ENCODE results near the gene LGALS3BP.

LGALS3BP gene

DNA sequence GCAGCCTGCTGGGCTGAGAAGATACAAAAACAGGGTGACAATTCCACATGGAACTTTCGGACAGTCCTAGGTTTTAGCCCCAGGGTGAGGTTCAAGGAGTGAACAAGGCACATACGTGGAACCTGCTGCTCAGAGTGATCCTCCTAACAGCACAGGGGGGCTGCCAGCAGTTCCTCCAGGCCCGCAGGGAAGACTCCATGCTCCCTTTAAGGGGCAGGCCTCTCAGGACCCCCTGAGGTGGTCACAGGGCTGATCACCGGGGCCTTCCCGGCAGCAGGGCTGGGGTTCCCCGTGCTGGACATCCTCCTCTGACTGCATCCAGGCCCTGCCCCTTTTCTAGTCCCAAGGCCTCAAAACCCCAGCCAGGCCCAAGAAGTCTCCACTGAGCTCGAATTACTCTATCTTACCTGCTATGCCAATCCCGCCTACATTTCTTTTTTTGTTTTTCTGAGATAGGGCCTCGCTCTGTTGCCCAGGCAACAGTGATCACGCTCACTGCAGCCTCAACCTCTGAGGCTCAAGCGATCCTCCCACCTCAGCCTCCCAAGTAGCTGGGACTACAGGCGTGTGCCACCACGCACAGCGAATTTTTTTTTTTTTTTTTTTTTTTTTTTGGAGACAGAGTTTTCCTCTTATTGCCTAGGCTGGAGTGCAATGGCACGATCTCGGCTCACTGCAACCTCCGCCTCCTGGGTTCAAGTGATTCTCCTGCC lies 19.5 kb upstream of the LGALS3BP start:
- no peak for DNase-seq (ENCODE audit: low spot score)

DNA sequence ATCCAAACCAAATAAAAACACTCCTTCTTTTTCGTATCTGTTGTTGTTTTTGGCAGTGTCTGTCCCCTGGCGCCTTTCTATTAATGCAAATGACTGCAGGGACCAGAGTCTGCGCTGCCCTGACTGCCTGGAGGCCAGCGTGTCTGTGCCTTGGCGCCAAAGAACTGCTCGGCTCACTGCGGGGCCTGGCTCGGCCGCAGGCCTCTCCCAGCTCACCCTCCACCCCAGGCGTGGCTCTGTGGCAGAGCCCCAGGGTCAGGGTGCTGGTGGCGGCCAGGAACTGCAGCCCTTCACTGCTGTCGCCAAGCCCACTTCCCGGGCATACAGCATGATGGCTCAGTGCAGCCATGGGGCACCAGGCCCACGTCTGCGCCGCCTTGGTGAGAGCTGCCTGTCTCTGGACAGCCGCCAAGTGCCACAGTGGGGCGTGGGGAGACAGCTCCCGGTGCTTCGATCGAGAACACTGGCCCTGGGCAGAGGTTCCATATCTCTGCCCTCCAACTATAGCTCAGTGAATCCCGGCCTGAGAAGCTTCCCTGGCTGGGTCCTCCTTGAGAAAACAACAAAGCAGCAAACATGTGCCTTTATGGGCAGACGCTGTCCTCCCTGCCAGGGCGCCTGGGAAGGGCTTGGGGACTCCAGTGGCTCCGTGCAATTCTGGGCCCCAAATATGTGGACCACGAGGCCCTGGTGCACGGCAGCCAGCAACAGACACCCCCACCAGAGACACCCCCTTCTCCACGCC lies 18.8 kb upstream of the LGALS3BP start:
- no peak for DNase-seq (ENCODE audit: low spot score)

DNA sequence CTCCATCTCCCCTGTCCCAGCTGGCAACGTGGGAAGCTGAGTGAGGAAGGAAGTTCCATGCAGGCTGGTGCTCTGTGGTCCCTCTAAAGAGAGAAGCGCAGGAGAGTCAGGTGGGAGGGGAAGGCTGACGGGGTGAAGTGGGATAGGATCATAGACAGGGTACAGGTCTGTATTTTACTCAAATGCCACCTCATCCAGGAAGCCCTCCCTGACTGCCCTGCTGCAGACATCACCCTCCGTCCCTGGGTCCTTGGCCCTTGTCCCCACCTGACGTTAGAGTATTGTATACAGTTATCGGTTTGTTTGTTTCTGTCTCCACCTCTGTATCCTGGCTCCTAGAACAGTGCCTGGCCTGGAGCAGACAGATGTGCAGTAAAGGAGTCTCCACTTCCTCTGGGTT lies 18.2 kb upstream of the LGALS3BP start:
- DNase-seq (ENCODE audit: low spot score), result no peak

DNA sequence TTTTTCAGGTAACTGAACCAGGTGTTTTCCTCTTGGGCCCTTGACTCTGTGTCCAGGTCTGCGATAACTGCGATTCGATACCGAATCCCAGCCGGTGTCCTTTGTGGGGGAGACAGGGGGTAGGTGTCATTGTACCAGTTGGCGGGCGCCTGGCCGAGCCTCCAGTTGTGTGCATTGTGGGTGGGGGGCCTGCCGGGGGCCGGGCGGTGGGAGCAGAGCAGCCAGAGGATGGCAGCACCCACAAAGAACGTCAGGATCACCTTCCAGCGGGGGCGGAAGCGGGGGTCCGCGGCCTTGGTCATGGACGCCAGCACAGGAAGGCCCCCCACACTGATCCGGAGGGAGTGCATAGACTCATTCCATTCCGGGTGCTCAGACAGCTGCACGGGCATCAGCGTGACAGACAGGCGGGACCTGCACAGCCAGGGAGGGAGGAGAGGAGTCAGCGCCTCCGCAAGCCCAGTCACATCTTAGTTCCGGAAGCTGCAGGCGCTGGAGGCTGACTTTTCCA lies 17.6 kb upstream of the LGALS3BP start:
- DNase-seq (ENCODE audit: low spot score), result no peak

DNA sequence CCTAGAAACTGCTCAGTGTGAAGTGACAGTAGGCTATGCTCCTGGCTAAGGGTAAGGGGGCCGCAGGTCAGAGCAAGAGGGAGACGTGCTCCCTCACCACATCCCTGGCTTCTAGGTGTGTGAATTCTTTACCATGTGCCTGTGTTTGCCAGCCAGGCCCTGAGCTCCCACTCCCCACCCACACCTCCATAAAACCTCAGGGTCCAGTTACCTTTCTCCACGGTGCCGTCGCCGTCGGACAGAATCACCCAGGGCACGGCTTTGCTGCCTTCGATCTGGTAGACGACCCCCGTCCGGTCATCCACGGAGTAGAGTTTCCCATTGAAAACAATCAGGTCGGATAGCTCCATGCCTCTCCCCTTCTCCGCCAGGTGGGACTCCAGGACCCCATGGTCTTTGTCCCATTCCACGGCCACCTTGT lies 17.1 kb upstream of the LGALS3BP start:
- no peak for DNase-seq (ENCODE audit: low spot score)

DNA sequence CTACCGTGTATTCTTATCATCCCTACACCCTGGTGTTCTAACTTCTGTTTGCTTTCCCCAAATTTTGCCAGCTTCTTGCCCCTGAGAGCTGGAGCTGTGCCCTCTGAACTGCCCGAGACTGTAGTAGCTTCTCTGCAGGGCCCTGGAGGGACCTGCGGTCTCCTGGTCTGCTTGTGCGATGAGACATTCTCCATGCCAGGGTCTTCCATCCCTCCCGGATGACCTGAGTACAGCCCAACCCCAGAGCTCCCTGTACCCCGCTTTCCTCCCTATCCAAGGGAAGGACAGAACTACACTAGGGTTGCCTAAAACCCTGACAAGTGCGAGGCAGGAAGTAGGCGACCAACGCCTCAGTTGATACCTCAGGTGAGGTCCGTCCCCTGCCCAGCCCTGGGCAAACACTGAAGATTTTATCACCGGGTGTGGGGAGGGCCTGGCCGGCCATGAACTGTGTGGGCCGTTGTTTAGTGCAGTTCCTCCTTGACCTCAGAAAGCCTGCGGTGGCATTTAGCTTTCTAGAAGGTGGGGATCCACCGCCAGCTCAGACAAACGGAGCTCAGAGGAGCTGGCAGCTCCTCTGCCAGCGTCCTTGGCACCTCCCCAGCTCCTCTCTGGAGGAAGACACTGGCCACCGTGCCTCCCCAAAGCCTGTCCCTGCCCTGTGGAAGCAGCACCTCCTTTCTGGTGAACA lies 16.2 kb upstream of the LGALS3BP start:
- DNase-seq (ENCODE audit: low spot score), result no peak

DNA sequence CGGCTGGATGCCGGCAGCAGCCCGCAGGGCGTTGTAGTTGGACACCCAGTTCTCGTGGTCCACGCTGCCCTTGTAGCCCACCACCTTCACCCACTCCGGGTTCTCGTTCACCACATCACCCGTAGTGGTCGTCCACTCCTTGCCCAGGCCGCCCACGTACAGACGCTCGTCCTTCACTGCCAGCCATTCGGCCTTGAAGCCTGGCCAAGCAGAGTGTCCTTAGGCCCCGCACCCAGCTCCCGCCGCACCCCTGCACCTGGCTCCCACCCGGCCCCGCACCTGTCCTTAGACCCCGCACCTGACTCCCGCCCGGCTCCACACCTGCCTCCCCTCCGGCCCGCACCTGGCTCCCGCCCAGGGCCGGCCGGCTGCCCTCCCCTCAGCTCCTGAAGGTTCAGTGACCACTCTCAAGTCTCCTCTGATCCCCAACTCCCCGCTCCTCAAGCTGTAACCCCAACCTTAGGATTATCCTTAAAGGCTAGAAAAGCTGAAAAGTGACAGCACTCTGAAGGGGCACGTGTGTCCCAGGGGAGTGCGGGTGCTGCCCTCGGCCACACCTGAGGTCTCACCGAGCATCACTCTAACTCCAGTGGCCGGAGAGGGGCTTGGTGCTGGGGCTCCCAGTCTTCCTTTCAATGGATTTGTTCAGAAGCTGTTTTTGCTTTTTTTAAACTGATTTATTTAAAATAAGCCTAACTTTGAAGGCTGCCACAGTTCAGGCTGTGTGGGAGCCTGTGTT lies 15.5 kb upstream of the LGALS3BP start:
- no peak for DNase-seq (ENCODE audit: low spot score)

DNA sequence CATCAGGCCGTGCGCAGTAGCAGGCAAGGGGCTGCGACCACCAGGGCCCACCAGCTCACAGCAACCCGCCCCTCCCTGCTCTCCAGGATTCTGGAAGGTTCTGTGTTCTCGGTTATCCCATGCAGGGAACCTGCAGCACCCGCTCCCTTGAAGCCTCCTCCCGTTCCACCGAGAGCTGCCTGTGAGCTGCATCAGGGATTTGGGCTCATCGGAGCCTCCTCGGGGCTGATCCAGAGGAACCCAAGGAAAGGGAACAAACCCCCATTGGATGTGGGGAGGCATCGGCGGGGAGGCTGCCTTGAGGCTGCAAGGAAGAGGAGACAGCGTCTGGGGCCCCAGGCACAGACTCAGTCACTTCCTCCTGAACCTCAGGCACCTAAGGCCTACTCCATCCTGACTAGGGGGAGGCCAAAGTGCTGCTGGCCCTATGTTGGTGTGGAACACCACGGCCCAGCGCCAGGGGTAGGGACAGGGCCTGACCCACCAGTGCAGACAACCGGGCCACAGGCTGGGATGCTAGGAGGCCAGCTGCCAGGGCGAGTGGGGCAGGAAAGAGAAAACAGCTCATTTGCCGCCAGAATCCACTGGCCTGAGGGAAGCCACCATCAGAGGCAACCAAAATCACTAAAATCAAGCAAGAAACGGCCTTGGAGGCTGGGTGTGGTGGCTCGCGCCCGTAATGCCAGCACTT lies 14.4 kb upstream of the LGALS3BP start:
- no peak for DNase-seq (ENCODE audit: low spot score)

DNA sequence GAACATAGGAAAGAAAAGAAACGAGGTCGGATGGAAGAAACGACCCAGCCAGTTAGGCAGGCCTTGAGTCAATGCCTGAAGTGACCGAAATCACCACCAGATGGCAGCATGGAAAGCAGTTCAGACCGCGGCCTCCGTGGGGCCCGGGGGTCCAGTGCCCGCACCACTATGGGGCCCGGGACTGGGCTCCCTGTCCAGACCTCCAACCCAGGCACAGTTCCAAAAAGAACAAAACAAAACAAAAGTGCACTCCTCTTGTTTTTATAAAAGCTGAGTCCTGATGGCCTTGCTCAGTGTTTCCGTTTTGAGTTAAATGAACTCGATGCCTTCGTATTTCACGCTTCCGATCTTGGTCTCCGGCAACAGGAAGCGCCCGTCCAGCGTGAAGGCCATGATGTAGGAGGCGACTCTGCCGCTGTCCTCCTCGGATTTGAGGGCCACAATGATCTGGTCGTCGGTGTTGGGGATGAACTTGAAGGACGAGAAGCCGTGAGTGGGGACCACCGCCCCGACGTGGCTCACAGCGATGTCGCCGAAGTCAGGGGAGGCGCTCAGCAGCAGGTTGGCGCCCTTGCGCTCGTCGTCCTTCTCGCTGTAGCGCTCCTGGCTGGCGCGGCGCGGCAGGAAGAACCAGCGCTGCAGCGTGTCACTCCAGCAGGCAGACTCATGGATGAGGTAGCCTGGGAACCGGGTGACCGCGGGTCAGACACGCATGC lies 13.7 kb upstream of the LGALS3BP start:
- peak; percentile 34 for DNase-seq (ENCODE audit: low spot score)

DNA sequence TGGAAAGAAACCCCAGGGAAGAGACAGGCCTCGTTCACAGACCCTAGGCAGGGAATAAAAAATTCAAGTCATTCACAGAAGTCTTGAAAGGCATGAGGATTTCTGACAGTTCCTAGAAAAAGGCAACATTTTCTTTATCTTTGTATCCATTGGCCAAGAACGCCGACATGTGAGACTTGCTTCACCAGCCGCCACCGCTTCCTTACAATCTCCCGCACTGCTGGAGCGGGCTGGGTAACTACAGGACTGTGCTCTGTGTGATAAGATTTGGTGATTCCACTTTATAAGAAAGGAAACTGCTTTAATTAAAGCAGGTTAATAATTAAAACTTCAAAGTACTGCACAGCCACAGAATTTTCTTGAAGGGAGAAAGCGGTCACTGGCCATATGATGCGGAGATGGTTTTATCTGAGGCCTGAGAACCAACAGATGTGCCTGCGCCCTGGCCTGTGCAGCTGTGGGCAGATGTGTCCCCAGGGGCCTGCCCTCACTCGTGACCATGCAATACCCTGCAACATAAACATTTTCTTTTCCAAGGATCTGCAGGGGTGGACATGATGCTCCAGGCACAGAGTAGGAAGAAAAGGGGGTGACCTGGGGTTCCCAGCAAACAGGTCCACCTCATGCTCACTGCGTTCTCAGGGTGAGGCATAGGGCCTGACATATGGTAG lies 13.0 kb upstream of the LGALS3BP start:
- no peak for DNase-seq (ENCODE audit: low spot score)

DNA sequence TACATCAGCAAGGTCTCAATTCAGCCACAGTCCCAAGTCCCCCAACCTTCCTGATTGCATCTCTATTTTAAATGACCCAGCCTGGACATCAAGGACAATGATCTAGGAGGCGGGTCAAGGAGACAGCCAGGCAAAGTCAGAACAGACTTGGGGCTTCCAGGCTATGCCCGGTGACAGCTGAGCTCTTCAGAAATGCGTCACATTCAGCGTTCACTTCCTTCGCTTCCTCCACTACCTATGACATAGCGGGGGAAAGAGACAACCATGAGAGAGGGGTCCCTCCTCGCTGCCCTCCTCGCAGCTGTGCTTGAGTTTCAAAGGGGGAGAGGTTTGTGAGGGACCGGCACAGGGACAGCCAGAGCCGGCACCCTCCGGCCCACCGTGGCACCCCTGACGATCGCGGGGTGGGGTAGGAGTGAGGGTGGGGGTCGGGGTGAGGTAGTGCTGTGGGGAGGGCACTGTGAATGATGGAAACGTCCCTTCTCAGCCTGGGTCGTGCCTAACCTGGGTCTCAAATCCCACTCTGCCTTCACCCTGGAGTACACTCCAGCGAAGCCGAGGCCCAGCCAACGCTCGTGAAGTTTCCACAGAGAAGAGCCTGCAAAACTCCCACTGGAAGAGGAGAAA lies 12.3 kb upstream of the LGALS3BP start:
- DNase-seq (ENCODE audit: low spot score), result no peak

DNA sequence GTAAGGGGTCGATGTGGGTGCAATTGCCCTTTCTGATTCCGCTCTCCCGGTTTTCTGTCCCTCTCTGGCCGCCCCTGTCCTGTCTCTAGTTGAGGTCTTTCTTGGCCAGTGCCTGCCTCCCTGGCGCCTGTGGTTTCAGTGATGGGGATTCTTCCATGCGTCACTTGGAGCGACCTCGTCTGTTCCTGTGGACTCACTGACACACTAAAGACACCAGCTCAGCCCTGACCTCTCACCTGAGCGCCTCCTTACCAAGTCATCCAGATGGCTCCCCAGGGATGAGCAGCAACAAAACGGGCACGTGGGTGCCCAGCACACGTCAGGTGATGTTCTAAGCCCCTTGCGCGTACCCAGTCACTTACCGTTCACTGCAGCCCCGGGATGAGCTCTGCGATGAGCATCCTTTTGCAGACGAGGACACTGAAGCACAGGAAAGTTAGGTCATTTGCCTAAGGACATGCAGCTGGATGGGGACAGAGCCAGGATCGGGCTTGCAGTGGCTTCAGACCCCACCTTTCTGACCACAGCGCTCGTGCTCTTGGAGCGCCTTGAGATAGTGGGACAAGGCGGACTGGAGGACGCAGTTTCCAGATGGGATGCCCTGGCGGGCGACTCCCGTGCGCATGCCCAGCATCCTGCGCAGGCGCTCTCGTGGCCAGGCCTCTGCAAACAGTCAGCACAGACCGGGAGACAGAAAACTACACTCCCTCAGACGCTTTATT lies 11.5 kb upstream of the LGALS3BP start:
- no peak for DNase-seq (ENCODE audit: low spot score)

DNA sequence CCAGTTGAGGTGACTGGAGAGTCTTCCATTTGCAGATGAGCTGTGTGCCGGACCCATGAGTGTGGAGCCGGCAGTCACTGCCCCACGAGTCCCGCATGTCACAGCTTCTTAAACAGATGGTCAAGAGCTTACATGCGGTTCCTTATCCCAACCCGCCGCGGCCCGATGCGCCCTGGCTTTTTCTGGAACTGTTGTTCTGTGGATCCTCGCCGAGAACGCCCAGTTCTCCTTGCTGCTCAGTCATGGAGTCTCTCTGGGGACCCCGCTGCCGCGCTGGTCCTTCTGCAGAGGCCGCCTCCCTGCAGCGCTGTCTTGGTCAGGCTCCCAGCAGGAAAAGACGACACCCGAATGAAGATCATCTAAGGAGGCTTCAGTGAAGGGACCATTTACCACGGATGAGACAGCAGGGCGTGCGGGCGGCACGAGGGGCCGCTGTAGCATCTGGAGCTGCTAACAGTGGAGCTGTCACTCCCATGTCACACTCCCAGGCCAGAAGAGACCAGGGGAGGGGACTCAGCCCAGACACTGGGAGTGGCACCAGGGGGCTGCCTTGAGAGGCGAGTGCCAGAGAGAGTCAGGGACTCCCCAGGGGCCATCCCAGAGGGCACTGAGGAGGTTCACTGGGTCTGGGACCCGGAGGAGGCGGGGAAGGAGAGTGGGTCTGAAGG lies 10.8 kb upstream of the LGALS3BP start:
- DNase-seq (ENCODE audit: low spot score), result no peak

DNA sequence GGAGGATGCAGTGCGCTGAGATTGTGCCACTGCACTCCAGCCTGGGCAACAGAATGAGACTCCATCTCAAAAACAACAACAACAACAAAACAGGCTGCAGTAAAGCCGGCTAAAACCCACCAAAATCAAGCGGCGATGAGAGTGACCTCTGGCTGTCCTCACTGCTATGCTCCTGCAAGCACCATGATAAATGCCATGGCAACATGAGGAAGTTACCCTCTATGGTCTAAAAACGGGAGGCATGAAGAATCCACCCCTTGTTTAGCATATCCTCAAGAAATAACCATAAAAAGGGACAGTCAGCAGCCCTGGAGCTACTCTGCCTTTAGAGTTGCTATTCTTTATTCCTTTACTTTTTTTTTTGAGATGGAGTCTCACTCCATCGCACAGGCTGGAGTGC lies 8.4 kb upstream of the LGALS3BP start:
- no peak for DNase-seq (ENCODE audit: low spot score)

DNA sequence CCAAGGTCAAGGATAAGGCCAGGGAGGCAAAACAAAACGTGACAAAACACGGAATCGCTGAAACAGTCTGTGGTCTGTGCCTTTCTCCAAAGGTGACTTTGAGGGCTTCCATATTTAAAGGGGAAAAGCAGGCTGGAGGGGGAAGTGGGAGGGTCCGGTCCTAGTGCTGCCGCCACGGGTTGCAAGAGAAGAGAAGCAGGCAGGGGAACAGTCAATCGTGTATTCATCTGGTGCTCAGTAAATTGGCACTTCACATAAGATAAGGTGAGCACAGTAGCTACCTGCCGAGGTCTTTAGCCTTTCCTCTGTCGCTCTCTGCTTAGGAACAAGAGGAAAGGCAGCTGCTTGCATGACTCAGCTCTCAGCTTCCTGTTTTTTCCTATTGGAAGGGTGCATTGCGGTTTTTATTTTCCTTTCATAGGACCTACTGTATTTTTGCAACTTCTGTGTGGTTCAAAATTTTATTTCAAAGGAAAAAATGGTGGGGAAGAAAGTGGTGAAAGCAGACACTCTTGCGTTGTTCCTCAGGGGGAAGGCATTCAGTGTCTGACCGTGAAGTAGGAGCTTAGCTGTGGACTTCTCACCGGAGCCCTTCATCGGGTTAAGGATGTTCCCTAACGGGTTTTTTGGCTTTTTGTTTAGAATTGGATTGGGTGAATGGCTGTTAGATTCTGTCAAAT lies 7.1 kb upstream of the LGALS3BP start:
- DNase-seq (ENCODE audit: low spot score), result peak; percentile 67

DNA sequence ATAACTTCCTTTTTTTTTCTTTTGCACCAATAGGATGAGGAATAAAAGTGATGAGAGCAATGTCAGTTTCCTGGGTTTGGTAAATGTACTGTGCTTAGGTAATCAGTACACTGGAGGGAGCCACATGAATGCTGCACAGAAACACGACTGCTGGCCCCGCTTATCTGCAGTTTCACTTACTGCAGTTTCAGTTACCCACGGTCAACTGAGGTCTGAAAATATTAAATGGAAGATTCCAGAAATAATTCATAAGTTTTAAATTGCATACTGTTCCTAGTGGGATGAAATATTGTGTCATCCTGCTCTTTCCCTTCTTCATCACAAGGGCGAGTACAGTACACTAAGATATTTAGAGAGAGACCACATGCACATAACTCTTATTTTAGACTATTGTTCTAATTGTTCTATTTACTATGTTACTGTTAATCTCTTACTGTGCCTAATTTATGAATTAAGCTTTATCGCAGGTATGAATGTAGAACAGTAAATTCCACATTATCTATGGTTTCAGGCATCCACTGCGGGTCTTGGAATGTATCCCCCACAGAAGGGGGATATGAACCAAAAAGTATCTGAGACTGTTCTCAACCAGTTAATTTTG lies 6.4 kb upstream of the LGALS3BP start:
- no peak for DNase-seq (ENCODE audit: low spot score)

DNA sequence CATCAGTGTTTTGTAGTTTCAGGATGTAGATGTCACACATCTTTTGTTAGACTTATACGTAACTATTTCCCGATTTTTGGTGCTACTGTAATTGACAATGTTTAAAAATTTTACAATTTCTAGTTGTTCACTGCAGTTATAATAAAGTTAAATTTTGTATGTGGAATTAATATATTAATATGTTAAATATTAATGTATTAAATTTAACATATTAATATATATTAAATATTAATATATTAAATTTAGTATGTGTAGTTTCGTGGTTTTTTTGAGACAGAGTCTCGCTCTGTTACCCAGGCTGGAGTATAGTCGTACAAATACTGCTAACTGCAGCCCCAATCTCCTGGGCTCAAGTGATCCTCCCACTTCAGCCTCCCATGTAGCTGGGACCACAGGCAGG lies 5.7 kb upstream of the LGALS3BP start:
- DNase-seq (ENCODE audit: low spot score), result no peak

Data from RKO (cell line).